H1 (cell line): Measurements from ENCODE around the gene DNM1L.

Experiments
- CTCF ChIP-seq, 3 experiments: IDR thresholded peaks; 1 replicate in 2 of 3; 2 replicates in 1 of 3; pipeline versions ENCODE4 v1.5.1 to v1.6.1; 2011; ENCODE audit warnings: low read length in 3 of 3, mild to moderate bottlenecking in 3 of 3, inconsistent platforms in 2 of 3, low read depth in 1 of 3, moderate library complexity in 1 of 3; ENCODE audit not compliant: insufficient read depth in 1 of 3; ENCODE audit errors: control extremely low read depth in 1 of 3
- EZH2 ChIP-seq: fragments of 200-600 bp; sonication (generic); IDR thresholded peaks from 2 replicates; pipeline ENCODE4 v1.7.1; 2012; ENCODE audit warnings: low read depth, mild to moderate bottlenecking, moderate library complexity, low read length, inconsistent platforms; ENCODE audit not compliant: severe bottlenecking
- POLR2A ChIP-seq, 2 experiments: IDR thresholded peaks; 1 replicate in 1 of 2; 2 replicates in 1 of 2; pipeline ENCODE4 v1.6.1; 2011; ENCODE audit warnings: low read depth in 2 of 2, low read length in 2 of 2, mild to moderate bottlenecking in 2 of 2; ENCODE audit errors: control extremely low read depth in 1 of 2

- no peak for TF ChIP-seq POLR2A (IDR thresholded peaks at IDR 0.05; ENCODE audit: control extremely low read depth in 1 of 2, low read depth in 2 of 2, low read length in 2 of 2)
- no peak for TF ChIP-seq CTCF (IDR thresholded peaks at IDR 0.05; ENCODE audit: control extremely low read depth in 1 of 3, insufficient read depth in 1 of 3, low read depth in 1 of 3, low read length in 3 of 3)
- TF ChIP-seq EZH2 = no peak
These were observed 28.6 kb upstream of the DNM1L start for GRCh38 chr12:32650508-32650907.
